ENCODE measurements around the gene RTP3.

The RTP3 gene

DNA sequence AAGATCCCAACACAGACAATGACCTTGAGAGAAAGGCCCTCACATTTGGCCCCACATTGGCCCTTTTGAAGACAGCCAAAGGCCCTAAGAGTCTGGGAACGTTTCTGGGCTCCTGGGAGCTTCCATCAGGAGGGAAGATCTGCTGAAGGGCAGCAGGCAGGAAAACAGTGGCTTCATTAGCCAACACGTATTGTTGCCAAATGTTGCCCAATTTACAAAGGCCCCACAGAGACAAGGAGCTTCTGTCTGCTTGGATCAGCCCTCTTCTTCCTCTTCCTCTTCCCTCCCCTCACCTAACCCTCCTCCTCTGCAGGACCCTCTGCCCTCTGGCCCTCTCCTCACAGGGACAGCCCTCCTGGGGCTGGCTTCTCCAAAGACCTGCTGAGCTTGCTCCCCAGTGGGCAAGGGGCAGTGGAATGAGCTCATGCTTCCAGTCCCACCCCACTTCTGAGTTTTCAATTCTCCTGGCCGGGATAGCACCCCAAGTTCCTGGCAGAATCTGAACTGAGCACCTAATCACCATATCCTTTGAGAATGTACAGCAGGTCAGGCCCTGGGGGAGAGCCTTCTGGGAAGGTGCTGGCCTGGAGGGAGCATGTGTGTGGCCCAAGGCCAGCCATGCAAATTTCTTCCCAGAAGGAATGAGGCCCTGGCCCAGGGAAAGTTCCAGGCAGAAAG, 28.0 kb upstream of the RTP3 start:
- DNase-seq, result no peak

DNA sequence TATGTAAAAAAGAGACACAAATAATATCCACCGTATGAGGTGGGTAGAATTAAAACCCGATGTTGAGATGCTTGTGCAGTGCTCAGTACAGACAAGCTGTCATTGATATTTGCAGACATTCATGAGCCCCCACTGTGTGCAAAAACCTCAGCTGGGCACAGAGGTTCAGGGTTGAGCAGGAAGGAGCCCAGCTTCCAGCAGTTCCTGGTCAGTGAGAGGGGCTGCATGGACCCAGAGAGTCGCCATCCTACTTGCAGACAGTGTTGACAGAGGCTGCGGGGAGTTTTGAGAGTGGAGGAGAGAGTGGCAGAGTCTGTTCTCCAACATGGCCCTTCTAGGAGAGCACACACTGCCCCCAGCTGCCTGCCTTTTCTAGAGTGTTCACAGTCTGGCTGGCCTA, 26.9 kb upstream of the RTP3 start:
- DNase-seq, result no peak

DNA sequence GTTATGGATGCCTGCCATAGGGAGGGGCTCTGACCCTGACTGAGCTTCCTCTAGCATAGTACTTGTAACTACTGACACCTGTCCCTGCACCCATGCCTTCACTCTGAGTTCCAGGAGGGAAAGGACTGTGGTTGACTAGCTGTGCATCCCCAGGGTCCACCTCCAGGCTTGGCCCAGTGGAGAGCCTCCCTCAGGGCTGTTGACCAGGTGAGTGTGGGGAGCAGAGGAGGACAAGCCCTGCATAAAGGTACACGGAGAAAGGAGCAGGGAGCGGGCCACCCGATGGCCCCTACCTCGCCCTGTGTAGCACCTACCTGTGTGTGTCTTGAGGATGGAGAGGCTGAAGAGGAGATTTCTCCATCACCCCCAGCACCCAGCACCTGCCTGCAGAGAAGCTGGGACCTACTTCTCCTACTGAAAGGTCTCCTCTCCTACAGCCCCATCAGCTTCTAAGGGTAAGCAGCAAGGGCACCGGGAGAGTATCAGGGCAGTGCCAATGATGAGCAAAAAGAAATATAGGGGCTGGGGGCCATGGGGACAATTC, 26.3 kb upstream of the RTP3 start:
- DNase-seq, result no peak

- no peak for DNase-seq
These were observed 25.0 kb upstream of the RTP3 start for GRCh38 chr3:46472736-46473135.

- no peak for DNase-seq
These were observed 20.6 kb upstream of the RTP3 start for GRCh38 chr3:46477145-46477544.

DNA sequence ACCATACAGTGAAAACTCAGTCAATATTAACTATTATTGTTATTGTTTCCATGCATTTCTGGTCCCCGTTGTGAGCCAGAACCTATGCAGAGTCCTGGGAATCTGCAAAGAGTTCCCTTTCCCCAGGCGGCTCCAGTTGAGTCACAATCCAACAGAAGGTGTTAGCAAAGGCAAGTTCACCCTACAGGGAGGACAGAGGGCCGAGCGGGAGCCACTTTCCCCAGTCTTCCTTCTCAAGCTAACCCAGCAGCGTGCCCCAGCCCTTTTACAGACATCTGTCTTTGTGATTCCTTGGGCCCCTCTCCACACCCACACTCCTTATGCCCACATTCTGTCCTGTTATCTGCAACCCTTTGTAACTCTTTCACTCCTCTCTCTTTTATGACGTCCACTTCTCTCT, 20.0 kb upstream of the RTP3 start:
- DNase-seq, result no peak

DNA sequence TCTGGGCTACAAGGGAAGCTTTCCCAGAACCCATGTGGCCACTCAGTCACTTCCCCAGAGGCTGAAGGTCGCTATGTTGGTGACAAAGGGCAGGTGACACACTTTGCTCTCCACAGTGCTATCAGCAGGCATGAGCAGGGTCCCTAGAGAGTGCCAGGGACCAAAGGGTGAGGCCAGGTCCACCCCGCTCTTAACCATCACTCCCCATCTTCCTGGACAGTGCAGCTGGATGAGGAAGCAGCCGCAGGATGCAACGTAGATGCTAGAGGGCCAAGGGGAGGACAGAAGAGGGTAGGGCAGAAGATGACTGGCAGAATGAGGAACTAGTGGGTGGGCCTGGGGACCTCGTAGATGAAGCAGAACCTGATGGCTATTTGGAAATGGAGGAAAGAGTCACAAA, 19.4 kb upstream of the RTP3 start:
- DNase-seq, result no peak

GRCh38 chr3:46479021-46479420, 18.8 kb upstream of the RTP3 start:
- DNase-seq, result no peak

GRCh38 chr3:46479696-46480095, 18.1 kb upstream of the RTP3 start:
- DNase-seq, result no peak

GRCh38 chr3:46480491-46481195, 17.1 kb upstream of the RTP3 start:
- no peak for DNase-seq

GRCh38 chr3:46481636-46482035, 16.1 kb upstream of the RTP3 start:
- no peak for DNase-seq

DNA sequence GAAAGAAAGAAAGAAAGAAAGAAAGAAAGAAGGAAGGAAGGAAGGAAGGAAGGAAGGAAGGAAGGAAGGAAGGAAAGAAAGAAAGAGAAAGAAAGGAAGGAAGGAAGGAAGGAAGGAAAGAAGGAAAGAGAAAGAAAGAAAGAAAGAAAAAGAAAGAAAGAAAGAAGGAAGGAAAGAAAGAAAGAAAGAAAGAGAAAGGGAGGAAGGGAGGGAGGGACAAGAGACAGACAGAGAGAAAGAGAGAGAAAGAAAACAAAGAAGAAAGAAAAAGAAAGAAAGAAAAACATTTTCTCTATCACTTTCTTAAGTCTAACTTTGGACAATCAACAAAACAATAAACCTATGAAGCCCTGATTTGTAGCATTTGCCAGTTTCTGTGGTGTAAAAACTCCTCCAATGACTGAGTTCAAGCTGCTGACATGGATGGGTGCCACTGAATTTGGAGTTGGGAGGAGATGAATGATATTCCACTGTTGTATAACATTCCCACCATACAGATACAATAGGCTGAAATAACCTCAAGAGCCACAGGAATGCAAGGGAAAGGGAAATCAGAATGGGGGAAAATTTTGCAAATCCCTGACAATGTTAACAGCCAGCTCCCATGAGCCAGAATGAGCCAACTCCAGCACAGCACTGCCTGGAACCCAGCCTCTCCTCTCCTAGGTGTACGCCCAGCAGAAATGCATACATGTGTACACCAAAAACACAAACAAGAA, 15.0 kb upstream of the RTP3 start:
- no peak for DNase-seq

GRCh38 chr3:46483825-46484224, 14.0 kb upstream of the RTP3 start:
- DNase-seq, result no peak

- no peak for DNase-seq
These were observed 13.4 kb upstream of the RTP3 start for GRCh38 chr3:46484388-46484787.

GRCh38 chr3:46484911-46485778, 12.6 kb upstream of the RTP3 start:
- DNase-seq, result no peak

GRCh38 chr3:46485779-46486175, 12.0 kb upstream of the RTP3 start:
- DNase-seq, result no peak

DNA sequence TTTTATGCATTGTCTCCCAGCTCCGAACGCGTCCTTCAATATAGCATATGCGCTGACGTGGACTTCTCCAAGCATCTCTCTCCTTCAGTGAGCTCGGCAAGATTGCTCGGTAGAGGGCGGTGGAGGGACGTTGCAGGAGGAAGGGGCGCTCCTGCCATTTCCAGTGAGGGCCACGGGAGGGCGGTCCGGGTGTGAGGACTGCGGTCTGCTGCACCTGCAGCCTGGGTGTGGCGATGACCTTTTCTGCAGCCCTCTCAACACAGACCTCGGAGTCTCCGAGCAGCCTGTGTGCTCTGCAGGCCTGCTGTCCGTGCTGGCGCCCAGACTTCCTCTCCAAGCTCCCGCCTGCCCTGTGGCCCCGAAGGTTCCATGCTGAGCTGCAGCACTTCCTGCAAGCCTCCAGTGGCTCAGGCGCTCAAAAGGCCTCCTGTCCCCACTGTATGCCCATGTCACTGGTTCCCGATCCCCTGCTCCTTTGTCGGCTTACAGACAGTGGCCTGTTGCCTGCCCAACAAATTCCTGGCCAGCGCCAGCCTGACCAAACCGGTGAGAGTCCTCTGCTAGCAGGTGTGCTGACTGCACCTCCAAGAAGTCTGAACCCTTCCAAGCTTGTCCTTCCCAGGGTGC, 8.9 kb upstream of the RTP3 start:
- peak; percentile 90 for DNase-seq

GRCh38 chr3:46489381-46489780, 8.4 kb upstream of the RTP3 start:
- no peak for DNase-seq

GRCh38 chr3:46489875-46490274, 7.9 kb upstream of the RTP3 start:
- no peak for DNase-seq

GRCh38 chr3:46490338-46491084, 7.3 kb upstream of the RTP3 start:
- no peak for DNase-seq

Measured in CD4-positive, alpha-beta T cell treated with Interleukin-12 subunit alpha and Interleukin-12 subunit beta, for 1 hour (primary cell).